HG03342 (cell line): ENCODE measurements around the gene CHRNE.
"Not testable (repeated sequence)": the region's sequence is repeated elsewhere in the genome, so short reads cannot be mapped to it uniquely, and the experiment has no call there.

Source experiments
- ATAC-seq: cut with Tn5 transposase; IDR thresholded peaks from one replicate; pipeline ENCODE4 v1.9.1; 2021; ENCODE audit warnings: mild to moderate bottlenecking, moderate library complexity; ENCODE audit not compliant: unreplicated experiment

The CHRNE gene

DNA sequence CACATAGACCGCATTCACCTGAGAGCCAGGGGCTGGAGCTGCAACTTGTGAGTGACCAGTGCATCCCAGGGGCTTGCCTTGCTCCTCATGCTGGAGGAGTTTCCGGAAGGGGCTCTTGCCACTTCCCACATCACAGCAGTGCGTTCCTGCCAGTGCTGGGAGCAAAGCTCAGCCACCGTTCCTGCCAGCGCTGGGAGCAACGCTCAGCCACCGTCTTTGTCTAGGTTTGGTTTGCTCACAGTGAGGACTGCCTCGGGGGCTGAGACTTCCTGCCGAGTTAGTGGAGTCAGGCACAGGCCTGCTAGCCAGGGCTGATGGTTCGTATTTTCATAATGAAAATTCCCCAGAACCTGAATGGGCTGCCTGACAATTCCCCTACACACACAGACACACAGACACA is 5.4 kb upstream of the CHRNE start:
- ATAC-seq, result no peak

DNA sequence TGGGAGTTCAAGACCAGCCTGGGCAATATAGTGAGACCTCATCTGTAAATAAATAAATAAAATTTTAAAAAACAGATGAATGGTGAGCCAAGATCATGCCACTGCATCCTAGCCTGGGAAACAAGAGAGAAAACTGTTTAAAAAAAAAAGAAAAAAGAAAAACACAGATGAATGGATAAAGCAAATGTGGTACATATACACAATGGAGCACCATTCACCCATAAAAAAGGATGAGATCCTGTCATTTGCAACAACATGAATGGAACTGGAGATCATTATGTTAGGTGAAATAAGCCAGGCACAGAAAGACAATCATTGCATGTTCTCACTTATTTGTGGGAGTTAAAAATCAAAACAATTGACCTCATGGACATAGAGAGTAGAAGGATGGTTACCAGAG is 3.7 kb upstream of the CHRNE start:
- not testable (repeated sequence) for ATAC-seq

DNA sequence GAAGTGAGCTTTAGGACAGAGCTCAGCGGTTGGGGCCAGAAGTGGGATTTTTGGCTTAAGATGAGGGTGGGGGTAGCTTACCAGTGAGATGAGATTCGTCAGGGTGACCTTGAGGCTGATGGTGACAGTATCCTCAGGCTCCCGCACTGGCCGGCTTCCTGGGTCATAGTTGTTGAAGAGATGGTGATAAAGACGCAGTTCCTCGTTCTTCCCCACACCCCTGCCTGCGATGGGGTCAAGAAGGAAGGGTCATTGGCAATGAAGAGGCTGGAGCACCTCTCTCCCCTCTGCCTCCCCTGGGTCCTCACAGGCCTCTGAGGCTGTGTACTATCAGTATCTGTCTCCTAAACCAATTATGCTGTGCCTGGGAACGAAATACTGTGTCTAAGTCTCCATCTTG is 358 bp downstream of the CHRNE start:
- no peak for ATAC-seq

DNA sequence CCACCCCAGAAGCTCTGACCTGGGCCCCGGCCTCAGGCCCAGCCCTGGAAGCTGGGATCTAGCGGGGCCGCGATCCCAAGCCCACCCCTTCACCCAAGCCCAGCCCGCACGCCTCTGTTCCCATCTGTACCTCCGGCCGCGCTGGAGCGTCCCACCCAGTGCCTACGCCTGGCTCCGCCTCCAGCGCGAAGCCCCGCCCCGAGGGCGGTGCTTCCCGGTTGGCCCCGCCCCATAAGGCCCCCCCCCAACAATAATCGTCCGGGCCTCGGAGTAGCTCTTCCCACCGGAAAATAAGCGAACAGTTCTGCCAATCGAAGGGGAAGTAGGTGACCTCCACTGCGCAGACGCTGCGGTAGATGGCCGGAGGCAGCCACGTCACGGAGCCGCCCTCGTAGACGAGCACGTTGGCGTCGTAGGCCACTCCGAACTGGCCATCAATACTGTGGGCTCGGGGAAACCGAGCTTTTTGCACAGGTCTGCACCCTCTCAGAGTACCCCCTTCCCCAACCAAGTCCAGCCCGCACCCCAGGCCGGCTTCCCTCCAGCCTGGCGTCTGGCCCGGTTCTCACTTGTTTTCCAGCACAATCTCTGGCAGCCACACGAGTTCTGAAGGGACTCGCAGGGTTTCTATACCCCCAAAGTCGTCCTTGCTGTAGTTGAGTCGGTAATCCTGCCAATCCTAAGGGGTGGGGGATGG is 1.1 kb downstream of the CHRNE start:
- ATAC-seq, result no peak

DNA sequence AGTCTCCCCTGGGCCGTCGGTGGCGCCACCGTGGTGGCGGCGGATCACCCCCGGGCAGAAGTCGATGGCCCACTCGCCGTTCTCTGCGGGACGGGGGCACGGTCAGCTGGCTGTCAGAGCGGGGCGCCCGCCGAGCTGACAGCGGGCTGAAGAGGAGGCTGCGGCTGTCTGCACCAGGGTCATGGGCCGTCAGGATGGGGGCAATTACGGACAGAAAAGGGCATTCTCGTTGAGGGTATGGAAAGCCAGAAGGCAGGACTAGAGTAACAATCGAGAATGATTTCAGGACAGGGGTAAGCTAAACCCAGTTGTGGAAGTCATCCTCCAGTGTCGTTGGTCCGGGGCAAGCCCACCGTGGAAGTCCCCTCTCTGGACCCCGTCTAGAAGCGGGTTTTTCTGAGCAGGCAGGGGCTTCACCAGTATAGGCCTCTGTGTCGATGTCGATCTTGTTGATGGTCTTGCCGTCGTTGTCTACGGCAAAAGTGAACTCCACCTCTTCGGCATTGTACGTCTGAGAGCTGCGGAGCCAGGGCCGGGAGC is 1.7 kb downstream of the CHRNE start:
- no peak for ATAC-seq

DNA sequence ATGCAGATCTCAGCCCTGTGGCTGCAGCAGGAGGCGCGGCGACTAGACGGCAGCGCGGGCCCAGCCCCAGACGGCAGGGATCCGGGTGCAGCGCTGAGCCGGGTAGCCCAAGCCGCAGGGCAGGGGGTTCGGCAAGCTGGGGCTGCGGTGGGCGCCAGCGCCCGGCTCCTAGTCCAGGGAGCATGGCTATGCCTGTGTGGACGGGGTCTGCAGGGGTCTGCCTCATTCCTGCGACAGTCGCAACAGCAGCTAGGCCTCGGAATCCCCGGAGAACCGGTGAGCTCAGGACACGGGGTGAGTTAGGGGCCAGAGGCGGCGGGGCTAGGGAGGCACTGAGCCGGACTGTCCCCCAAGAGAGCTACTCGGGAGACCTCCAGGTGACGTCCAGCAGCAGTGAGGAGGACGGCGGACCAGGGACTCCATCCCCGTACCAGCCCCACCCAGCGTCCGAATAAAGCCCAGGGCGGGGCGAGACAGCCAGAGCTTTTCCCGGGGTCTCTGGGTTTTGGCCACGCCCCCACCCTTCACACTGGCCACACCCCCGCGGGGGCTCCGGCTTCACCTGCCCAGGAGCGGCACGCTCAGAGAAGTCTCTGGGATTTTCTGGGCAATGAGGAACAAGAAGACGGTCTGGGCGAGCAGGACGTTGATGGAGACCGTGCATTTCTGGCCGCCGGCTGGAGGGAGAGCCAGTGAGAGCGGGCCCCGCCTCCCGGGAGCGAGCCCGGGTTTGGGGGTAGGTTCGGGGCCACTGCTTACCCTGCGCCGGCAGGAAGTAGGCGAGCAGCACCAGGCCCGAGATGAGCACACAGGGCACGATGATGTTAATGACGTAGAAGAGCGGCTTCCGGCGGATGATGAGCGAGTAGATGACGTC is 2.4 kb downstream of the CHRNE start:
- no peak for ATAC-seq

DNA sequence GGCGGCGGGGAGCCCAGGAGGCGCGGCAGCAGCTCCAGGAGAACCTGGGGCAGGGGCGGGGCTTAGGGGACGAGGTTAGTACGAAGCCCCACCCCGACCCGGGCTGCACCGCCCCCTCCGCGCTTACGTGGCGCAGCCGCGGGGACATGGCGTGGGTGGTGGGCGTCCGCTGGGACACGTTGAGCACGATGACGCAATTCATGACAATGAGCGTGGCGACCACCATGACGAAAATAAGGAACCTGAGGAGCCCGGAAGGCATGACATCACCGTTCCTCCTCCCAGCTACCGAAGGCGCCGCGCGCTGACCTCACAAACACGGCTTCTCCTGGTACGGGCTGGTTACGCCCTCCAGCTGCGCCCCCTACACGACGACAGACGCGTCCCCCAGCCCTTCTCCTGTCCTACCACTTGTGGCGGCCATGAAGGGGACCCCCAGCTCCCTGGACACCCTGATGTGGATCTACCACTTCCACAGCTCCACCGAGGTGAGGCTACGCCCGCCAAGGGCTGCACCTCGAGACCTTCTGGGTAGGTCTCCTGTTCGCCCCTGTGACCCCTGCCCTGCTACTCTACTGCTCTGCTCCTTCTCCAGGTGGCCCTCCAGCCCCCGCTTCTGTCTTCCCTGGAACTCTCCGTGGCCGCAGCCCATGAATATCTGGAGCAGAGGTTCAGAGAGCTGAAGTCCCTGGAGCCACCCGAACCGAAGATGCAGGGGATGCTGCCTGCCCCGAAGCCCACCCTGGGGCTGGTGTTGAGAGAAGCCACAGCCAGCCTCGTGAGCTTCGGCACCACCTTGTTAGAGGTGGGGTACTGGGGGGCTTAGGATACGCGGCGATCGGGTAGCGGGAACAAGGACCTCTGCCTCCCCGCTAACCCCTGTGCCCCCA is 3.3 kb downstream of the CHRNE start, which contains the start of gene C17orf107:
Gene C17orf107, plus strand, starts transcription at position 196 of the 890 bp plus-strand sequence. Its CDS starts 227 bp downstream, at position 423.
- ATAC-seq, result peak; percentile 33

DNA sequence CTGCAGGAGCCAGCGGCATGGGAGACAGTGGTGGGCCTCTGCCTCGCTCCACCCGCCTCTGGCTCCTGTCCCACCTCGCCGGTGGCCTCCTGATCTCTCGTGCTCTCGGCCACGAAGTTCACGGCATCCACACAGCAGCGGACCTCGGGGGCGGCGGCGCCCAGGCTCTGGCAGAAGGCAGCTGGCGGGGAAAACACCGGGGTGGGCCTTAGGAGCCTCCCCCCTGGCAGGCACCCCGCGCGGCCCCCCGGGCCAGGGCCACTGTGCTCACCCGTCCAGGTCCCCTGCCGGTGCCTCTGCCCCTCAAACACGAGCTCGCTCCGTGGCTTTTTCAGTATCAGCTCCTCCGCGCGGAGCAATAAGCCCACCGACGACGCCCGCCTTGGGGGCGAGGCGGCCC is 4.0 kb downstream of the CHRNE start:
- no peak for ATAC-seq

DNA sequence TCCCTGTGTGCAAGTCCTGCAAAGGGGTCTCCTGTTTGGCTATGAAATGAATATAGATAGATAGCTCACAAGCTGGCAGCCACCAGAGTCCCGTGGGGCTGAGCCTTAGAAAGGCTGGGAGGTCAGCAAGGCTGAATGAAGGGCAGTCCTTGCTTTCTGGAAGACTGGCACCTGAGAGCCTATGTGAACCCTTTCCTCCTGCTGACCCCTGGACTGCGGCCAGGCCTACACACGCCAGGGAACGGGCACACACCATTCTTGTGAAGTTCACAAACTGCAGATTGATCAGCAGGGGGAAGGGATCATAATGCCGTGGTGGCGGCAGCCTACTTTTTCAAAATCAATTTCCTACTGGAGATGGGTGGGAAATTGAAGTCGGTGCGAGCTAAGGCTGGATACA is 4.5 kb downstream of the CHRNE start:
- ATAC-seq, result no peak

DNA sequence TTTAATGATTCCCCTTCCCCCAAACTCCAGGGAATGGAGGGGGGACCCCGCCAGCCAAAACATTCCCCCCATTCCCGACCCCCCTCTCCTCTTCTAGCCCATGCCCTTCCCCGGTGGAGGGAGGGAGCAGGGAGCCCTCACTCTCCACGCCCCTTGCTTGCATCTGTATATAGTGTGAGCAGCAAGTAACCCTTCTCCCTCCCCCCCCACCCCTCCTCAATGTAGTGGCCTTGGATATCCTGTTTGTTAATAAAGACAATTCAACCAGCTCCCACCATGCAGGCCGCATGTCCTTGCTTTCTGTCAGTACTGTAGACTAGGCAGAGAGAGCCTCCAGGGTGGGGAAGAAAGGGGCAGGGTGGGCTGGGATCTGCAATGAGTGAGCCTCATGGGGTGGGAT is 5.1 kb downstream of the CHRNE start:
- no peak for ATAC-seq

DNA sequence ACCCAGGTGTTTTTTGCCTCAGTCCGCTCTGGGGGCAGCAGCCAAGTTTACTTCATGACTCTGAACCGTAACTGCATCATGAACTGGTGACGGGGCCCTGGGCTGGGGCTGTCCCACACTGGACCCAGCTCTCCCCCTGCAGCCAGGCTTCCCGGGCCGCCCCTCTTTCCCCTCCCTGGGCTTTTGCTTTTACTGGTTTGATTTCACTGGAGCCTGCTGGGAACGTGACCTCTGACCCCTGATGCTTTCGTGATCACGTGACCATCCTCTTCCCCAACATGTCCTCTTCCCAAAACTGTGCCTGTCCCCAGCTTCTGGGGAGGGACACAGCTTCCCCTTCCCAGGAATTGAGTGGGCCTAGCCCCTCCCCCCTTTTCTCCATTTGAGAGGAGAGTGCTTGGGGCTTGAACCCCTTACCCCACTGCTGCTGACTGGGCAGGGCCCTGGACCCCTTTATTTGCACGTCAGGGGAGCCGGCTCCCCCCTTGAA is 5.7 kb downstream of the CHRNE start:
- no peak for ATAC-seq

DNA sequence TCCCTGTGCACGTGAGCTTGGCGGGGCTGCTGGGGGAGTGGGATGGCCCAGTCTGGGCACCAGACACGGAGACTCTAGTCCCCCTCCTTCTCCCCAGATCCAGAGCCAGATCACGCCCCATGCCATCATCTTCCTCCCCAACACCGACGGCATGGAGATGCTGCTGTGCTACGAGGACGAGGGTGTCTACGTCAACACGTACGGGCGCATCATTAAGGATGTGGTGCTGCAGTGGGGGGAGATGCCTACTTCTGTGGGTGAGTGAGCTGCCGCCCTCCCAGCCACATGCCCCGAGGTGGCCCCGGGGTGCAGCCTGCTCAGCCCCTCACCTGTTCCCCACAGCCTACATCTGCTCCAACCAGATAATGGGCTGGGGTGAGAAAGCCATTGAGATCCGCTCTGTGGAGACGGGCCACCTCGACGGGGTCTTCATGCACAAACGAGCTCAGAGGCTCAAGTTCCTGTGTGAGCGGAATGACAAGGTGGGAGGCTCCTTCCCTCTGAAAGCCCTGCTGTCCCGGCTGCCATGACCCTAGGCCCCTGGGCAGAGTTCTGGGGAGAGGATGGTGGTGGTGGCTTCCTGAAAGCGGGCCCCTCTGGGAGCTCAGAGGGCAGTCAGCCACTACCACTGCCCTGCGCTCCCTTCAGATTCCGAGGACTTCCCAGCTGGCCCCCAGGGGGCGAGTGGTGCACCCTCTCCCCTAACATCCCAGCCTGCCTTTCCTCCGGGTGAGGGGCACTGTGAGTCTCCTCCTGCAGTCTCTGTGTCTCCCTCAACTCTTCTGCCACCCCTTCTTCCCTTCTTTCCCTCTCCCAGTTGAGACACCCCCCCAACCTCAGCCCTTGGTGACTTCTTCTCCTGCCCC is 6.3 kb downstream of the CHRNE start:
- no peak for ATAC-seq

DNA sequence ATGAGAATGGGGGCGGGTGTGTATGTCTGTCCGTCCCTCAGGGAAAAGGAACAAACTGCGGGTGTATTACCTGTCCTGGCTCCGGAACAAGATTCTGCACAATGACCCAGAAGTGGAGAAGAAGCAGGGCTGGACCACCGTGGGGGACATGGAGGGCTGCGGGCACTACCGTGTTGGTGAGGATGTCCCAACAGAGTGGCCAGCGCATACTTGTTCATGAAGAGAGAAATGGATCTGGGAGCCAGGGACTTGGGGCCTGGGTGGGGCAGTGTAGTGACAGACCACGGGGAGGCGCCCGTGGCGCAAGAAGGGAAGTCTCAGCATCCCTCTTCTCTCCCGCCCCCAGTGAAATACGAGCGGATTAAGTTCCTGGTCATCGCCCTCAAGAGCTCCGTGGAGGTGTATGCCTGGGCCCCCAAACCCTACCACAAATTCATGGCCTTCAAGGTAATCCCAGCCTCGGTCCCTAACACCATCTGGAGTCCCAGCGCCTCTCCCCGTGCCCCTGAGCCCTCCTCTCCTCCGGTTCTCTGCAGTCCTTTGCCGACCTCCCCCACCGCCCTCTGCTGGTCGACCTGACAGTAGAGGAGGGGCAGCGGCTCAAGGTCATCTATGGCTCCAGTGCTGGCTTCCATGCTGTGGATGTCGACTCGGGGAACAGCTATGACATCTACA is 7.1 kb downstream of the CHRNE start:
- no peak for ATAC-seq

DNA sequence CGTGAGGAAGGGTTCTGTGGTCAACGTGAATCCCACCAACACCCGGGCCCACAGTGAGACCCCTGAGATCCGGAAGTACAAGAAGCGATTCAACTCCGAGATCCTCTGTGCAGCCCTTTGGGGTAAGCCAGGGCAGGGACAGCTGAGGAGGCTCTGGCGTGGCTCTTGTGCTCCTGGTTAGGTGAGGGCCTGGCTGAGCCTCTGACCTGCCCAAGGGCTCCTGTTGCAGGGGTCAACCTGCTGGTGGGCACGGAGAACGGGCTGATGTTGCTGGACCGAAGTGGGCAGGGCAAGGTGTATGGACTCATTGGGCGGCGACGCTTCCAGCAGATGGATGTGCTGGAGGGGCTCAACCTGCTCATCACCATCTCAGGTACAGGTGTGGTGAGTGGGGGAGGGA is 7.8 kb downstream of the CHRNE start:
- ATAC-seq, result no peak

DNA sequence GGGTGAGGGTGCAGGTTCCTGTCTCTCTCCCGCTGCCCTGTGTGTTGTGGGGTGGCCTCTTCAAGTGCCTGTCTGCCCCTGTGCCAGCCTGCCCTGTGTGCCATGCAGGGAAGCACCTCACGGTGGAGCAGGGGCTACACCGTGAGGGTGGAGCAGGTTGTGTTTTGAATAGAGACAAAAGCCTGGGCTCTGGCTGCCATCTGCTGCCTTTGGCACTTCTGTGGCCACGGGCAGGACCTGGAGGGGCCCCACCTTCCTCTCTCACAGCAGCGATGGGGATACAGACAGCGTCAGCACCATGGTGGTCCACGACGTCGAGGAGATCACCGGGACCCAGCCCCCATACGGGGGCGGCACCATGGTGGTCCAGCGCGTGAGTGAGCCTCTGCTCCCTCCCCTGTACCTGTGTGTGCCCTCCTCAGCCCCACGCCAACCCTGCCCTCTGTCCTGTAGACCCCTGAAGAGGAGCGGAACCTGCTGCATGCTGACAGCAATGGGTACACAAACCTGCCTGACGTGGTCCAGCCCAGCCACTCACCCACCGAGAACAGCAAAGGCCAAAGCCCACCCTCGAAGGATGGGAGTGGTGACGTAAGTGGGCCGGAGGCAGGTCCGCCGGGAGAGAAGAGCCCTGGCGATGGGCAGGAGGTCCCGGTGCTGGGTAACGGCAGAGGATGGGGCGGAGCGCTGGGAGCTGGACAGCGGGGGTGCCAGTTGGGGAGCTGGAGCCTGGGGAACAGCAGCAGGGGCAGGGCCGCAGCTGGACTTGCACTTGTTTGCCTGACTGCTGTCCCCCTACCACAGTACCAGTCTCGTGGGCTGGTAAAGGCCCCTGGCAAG is 9.0 kb downstream of the CHRNE start:
- ATAC-seq, result no peak

DNA sequence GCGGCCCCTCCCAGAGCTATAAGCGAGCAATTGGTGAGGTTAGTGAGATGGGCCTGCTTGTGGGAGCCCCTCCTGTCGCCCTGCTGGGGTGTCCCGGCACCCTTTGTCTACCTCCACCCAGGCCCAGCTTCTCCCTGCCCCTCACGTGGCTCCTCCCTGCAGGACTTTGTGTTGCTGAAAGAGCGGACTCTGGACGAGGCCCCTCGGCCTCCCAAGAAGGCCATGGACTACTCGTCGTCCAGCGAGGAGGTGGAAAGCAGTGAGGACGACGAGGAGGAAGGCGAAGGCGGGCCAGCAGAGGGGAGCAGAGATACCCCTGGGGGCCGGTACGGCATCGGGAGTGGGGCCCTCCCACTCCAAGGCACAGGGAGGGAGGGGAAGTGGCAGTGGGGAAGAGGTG is 9.6 kb downstream of the CHRNE start:
- no peak for ATAC-seq

DNA sequence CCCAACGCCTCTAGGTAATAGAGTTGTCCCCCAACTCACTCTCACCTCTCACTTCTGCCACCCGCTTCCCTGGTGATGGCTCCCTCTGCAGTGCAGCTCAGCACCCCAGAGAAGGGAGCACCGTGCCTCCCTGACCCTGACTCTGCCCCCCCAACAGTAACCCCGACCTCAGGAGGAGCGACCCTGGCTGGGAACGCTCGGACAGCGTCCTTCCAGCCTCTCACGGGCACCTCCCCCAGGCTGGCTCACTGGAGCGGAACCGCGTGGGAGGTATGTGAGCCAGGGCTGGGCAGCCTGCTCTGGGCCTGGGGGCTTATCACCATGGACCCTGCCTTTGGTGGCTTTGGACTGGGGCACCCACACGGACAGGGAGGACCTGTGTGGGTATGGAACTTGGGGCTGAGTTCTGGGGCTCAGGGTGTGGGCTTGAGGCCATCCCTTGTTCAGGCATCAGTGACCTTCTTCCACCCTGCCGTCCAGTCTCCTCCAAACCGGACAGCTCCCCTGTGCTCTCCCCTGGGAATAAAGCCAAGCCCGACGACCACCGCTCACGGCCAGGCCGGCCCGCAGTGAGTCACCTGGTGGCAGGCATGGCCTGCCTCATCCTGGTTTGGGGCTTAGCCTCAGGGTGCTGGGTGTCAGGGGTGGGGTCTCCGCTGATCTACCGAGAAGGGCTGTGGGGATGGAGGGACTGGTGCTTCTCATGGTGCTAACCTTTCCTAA is 10.2 kb downstream of the CHRNE start:
- ATAC-seq, result no peak
